Measurements from ENCODE around the gene EXOC7. TPM values are rescaled to one million over a fixed set of nuclear protein-coding genes. Genes with fewer than 3 reads are reported as not detected.

EXOC7 gene
- total and polyA plus RNA-seq, 2 of the 8 experiments (the other 6 are each of a cell fraction or from before 2014, with no cell fraction given): 77.1 to 92.6 TPM

DNA sequence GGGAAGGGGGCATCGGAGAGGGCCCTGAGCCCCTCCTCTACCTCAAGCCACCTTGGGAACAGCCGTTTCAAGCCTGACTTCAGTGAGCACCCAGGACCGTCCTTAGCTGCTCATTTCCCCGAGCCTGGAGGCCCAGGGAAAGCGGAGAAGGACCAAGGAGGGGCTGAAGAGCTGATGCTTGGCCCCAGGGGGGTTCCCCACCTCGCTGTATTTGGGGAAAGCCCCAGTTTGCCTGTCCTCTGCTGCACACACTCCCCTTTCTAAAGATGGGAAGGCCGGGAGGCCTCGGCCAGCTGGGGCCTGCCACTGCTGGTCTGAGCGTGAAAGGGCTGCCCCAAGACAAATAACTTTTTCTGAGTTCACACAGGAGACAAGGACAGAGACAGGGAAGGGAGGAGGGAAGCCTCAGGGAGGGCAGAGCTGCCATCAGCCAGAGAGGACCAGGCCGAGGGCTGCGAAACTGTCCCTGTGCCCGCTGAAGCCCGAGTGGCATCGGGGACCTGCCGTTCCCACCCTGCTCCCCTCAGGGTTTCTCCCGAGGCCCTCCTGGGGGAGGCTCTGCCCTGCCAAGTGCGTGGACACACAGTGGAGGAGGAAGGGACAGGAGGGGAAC, 13.0 kb downstream of the EXOC7 start:
- Histone ChIP-seq H2BK120ac (replicated peaks; ENCODE audit: low read depth, low read length) (no peak overlapping the region), H2AFZ (ENCODE audit: low read length) (no peak overlapping the region), H4K5ac (ENCODE audit: insufficient read length, low read depth, low read length) (no peak overlapping the region), H2BK15ac (ENCODE audit: low read length) (no peak overlapping the region), H3K36me3 (ENCODE audit: control insufficient read depth in 2 of 4, insufficient read depth in 4 of 4, low read length in 3 of 4) (peaks cover 27 to 59% (median 47%) of the 10 kb centered on the region in 4 experiments), H3K56ac (replicated peaks; ENCODE audit: insufficient read length, low read depth, low read length) (no peak overlapping the region), H3K23me2 (ENCODE audit: low read depth, low read length) (no peaks in the 10 kb centered on the region), H3K9ac (replicated peaks in 1 of 4; ENCODE audit: extremely low read depth in 1 of 4, low read depth in 3 of 4, low read length in 3 of 4) (no peak overlapping the region), H3K9me3 (ENCODE audit: insufficient read depth in 2 of 2, low read depth in 1 of 2, low read length in 1 of 2) (no peaks in the 10 kb centered on the region), H3K79me1 (ENCODE audit: low read depth, low read length) (no peaks in the 10 kb centered on the region; the same call in 1 of the 2 replicates), H2AK5ac (ENCODE audit: low read depth, low read length) (no peak overlapping the region), H4K8ac (ENCODE audit: extremely low read depth, insufficient read depth, low read length) (0 out of 2 replicates have a peak overlapping the region, but pooled peaks have one; percentile 40), H3K79me2 (ENCODE audit: control insufficient read depth in 1 of 2, insufficient read depth in 2 of 2, low read length in 2 of 2) (no peaks in the 10 kb centered on the region), H3K23ac (ENCODE audit: insufficient read length) (no peak overlapping the region), H4K91ac (replicated peaks; ENCODE audit: insufficient read length, low read length) (no peak overlapping the region), H3K18ac (ENCODE audit: extremely low read depth, low read length) (no peak overlapping the region), H2BK5ac (ENCODE audit: low read depth, low read length) (no peak overlapping the region), H3K4ac (replicated peaks; ENCODE audit: insufficient read length, low read depth, low read length) (no peak overlapping the region), H3K27me3 (replicated peaks in 1 of 4; ENCODE audit: control insufficient read depth in 3 of 4, extremely low read depth in 1 of 4, insufficient read depth in 3 of 4, low read length in 3 of 4) (no peaks in the 10 kb centered on the region), H3K4me3 (ENCODE audit: extremely low read depth in 1 of 4, insufficient read depth in 2 of 4, low read depth in 3 of 4, low read length in 4 of 4) (no peak overlapping the region), H2BK20ac (ENCODE audit: low read length) (no peak overlapping the region), H4K20me1 (replicated peaks in 1 of 2; ENCODE audit: control insufficient read depth in 1 of 2, insufficient read depth in 2 of 2, low read length in 2 of 2) (peaks cover 0 to 9% of the 10 kb centered on the region in 2 experiments), H3K4me2 (ENCODE audit: insufficient read depth in 1 of 2, low read depth in 2 of 2, low read length in 2 of 2) (no peak overlapping the region), H2BK12ac (ENCODE audit: low read depth, low read length) (no peak overlapping the region), H3K4me1 (replicated peaks in 1 of 4; ENCODE audit: control insufficient read depth in 3 of 4, insufficient read depth in 4 of 4, low read length in 3 of 4) (no peaks in the 10 kb centered on the region), H3K27ac (ENCODE audit: low read depth, low read length) (no peak overlapping the region), H3K14ac (ENCODE audit: insufficient read length) (no peak overlapping the region)
- ChIA-PET POLR2A (ENCODE audit: partially characterized antibody) (interaction anchor here (0.9 to 3.3 kb wide), 6 partner anchors 10 to 50 kb away, joined by 3 to 28 read pairs (median 7); partner anchors contain the start of genes EXOC7 and ZACN), CTCF (ENCODE audit: partially characterized antibody) (interaction anchor here (0.6 to 2.8 kb wide), 5 partner anchors 15 to 189 kb away, joined by 3 to 10 read pairs (median 4); partner anchors contain the start of gene GALR2)
- no peak for TF ChIP-seq SP2 (IDR thresholded peaks at IDR 0.05; ENCODE audit: low read length)
- no peak for TF ChIP-seq EGR1 (IDR thresholded peaks at IDR 0.05; ENCODE audit: borderline replicate concordance, low read depth, low read length)
- no peak for TF ChIP-seq FOSL1 (IDR thresholded peaks at IDR 0.05; ENCODE audit: insufficient read depth, low read depth, low read length)
- TF ChIP-seq ASH2L (IDR thresholded peaks at IDR 0.05; ENCODE audit: low read length): no peak
- no peak for TF ChIP-seq EP300 (IDR thresholded peaks at IDR 0.05; ENCODE audit: borderline replicate concordance in 1 of 2, low read depth in 2 of 2, low read length in 2 of 2)
- DNase-seq (ENCODE audit: low read depth in 1 of 2, low spot score in 2 of 2) (no peak), FAIRE-seq (no peak)
- 97% methylated on average over 13 of the region's 17 CpGs; no CpG with 5 or more reads in 1 of the 2 experiments for WGBS, 2 experiments (ENCODE audit: extremely low coverage in 1 of 2, insufficient coverage in 1 of 2, insufficient read length in 1 of 2, insufficient replicate concordance in 2 of 2, low coverage in 1 of 2, low lambda C conversion rate in 2 of 2, missing lambda C conversion rate in 1 of 2)

Measured in H1 (cell line).